GM18502 (cell line): Measurements from ENCODE around the gene SPNS2.

Source experiments
- ATAC-seq: cut with Tn5 transposase; IDR thresholded peaks from one replicate; pipeline ENCODE4 v1.9.1; 2021; ENCODE audit warnings: mild to moderate bottlenecking; ENCODE audit not compliant: unreplicated experiment, poor library complexity

Gene SPNS2

GRCh38 chr17:4498461-4499397 lies at the start of gene SPNS2:
SPNS2 (plus strand) TSS chr17:4498881; CDS start chr17:4499048, 167 bp downstream.
- ATAC-seq: no peak

GRCh38 chr17:4449736-4450135 lies 48.9 kb upstream of the SPNS2 start:
- ATAC-seq: no peak

- no peak for ATAC-seq
These were observed 47.9 kb upstream of the SPNS2 start for GRCh38 chr17:4450710-4451316.

- ATAC-seq: no peak
These were observed 44.7 kb upstream of the SPNS2 start for GRCh38 chr17:4453812-4454591.

GRCh38 chr17:4460661-4461060 lies 38.0 kb upstream of the SPNS2 start:
- ATAC-seq: no peak

- ATAC-seq: no peak
These were observed 34.7 kb upstream of the SPNS2 start for GRCh38 chr17:4463818-4464476.

GRCh38 chr17:4465786-4466185 lies 32.9 kb upstream of the SPNS2 start:
- no peak for ATAC-seq

- no peak for ATAC-seq
These were observed 31.4 kb upstream of the SPNS2 start for GRCh38 chr17:4467287-4467686.

GRCh38 chr17:4469552-4469951 lies 29.1 kb upstream of the SPNS2 start:
- ATAC-seq: no peak

- no peak for ATAC-seq
These were observed 26.4 kb upstream of the SPNS2 start for GRCh38 chr17:4472286-4472685.

- ATAC-seq: no peak
These were observed 24.6 kb upstream of the SPNS2 start for GRCh38 chr17:4474093-4474492.

GRCh38 chr17:4475001-4475400 lies 23.7 kb upstream of the SPNS2 start:
- no peak for ATAC-seq

- ATAC-seq: no peak
These were observed 23.2 kb upstream of the SPNS2 start for GRCh38 chr17:4475463-4475862.

- ATAC-seq: no peak
These were observed 22.7 kb upstream of the SPNS2 start for GRCh38 chr17:4476017-4476416.

- no peak for ATAC-seq
These were observed 22.1 kb upstream of the SPNS2 start for GRCh38 chr17:4476511-4477070.

- ATAC-seq: no peak
These were observed 21.4 kb upstream of the SPNS2 start for GRCh38 chr17:4477255-4477791.

- no peak for ATAC-seq
These were observed 20.3 kb upstream of the SPNS2 start for GRCh38 chr17:4478318-4478830.

- no peak for ATAC-seq
These were observed 19.2 kb upstream of the SPNS2 start for GRCh38 chr17:4479340-4479981.
